HepG2 (cell line): ENCODE data around the gene PAN2. TPM values are rescaled to one million over a fixed set of nuclear protein-coding genes. Genes with fewer than 3 reads are reported as not detected.
"Not testable (repeated sequence)": the region's sequence is repeated elsewhere in the genome, so short reads cannot be mapped to it uniquely, and the experiment has no call there.

Experiments used
- ATAC-seq: fragments of 200-7000 bp; cut with Tn5 transposase; 3 replicates; pipeline ENCODE4 v1.9.1; 2020; ENCODE audit warnings: mild to moderate bottlenecking, moderate library complexity
- BruUV-seq: library from RNA; stranded (reverse); fragments of 400-500 nt; replicated peaks from 2 replicates; lab custom pipeline; 2021; lab: Mats Ljungman, UMichigan
- CTCF ChIA-PET: fragments of 300-600 bp; formaldehyde crosslinking; extraction: SDS; loops from one replicate; lab custom pipeline; 2021; ENCODE audit warnings: low total read pairs, inconsistent platforms, low intra/inter-chr PET ratio; lab: Yijun Ruan, JAX
- POLR2A ChIA-PET: fragments of 350-600 bp; sonication (Branson Sonifier 250); formaldehyde crosslinking; loops from one replicate; lab custom pipeline; 2020; ENCODE audit warnings: antibody characterized with exemption, inconsistent platforms; lab: Yijun Ruan, JAX
- DNase-seq: peaks from one replicate; pipeline ENCODE4 v3.0.0-alpha.2; 2015; ENCODE audit warnings: low spot score
- FAIRE-seq: peaks from 3 replicates; lab custom pipeline; 2011; peaks lifted over from hg19 to GRCh38; lab: Jason Lieb, UNC
- H2AFZ ChIP-seq: one replicate; pipeline ENCODE4 v1.6.1; 2011; ENCODE audit warnings: low read length, inconsistent platforms
- H3K27ac ChIP-seq: fragments of 300-600 bp; 3 replicates; pipeline ENCODE4 v1.8.0; 2011; ENCODE audit warnings: mixed run types, mild to moderate bottlenecking, mixed read lengths, low read length, inconsistent platforms; ENCODE audit not compliant: insufficient read depth; ENCODE audit errors: extremely low read length
- H3K27me3 ChIP-seq, 2 experiments: fragments of 200-600 bp in 1 of 2; 2 replicates in 1 of 2; 3 replicates in 1 of 2; pipeline versions ENCODE4 v1.6.0 to v1.8.0; 2011; ENCODE audit warnings: low read length in 2 of 2, mild to moderate bottlenecking in 2 of 2, moderate library complexity in 2 of 2, inconsistent platforms in 1 of 2; ENCODE audit not compliant: insufficient read depth in 2 of 2, control insufficient read depth in 1 of 2
- H3K36me3 ChIP-seq, 2 experiments: fragments of 200-600 bp in 1 of 2; replicated peaks in 1 of 2; 2 replicates in 1 of 2; 3 replicates in 1 of 2; pipeline versions ENCODE4 v1.5.1 to v1.8.0; 2011; ENCODE audit warnings: low read length in 2 of 2, inconsistent platforms in 1 of 2; ENCODE audit not compliant: insufficient read depth in 2 of 2, control insufficient read depth in 1 of 2
- H3K4me1 ChIP-seq: 2 replicates; pipeline ENCODE4 v1.5.1; 2012; ENCODE audit warnings: low read length, inconsistent platforms; ENCODE audit not compliant: insufficient read depth
- H3K4me2 ChIP-seq: 2 replicates; pipeline ENCODE4 v1.6.0; 2011; ENCODE audit warnings: low read depth, low read length, inconsistent platforms
- H3K4me3 ChIP-seq, 3 experiments: fragments of 200-600 bp in 1 of 3; sonication (generic), shearing (Covaris generic) in 1 of 3; replicated peaks in 1 of 3; 2 replicates each; pipeline ENCODE4 v1.5.1; 2011 to 2016; ENCODE audit warnings: low read length in 3 of 3, inconsistent platforms in 2 of 3, low read depth in 2 of 3, mild to moderate bottlenecking in 2 of 3, control low read depth in 1 of 3, mixed read lengths in 1 of 3; ENCODE audit not compliant: insufficient read depth in 1 of 3
- H3K79me2 ChIP-seq: one replicate; pipeline ENCODE4 v1.6.1; 2011; ENCODE audit warnings: low read length, inconsistent platforms; ENCODE audit not compliant: insufficient read depth
- H3K9ac ChIP-seq: 2 replicates; pipeline ENCODE4 v1.6.0; 2011; ENCODE audit warnings: mild to moderate bottlenecking, low read depth, low read length, inconsistent platforms; ENCODE audit not compliant: insufficient read depth
- H3K9me3 ChIP-seq: 2 replicates; pipeline ENCODE4 v1.5.1; 2012; ENCODE audit warnings: mild to moderate bottlenecking, low read length
- H4K20me1 ChIP-seq: 2 replicates; pipeline ENCODE4 v1.6.0; 2011; ENCODE audit warnings: inconsistent platforms, mild to moderate bottlenecking, low read length, moderate library complexity; ENCODE audit not compliant: insufficient read depth
- CEBPB ChIP-seq: IDR thresholded peaks from 2 replicates; pipeline ENCODE4 v1.6.1; 2011; ENCODE audit warnings: low read depth, low read length, improper control_type of control experiment, borderline replicate concordance
- CEBPG ChIP-seq: IDR thresholded peaks from 2 replicates; pipeline ENCODE4 v1.6.1; 2016
- GZF1 ChIP-seq: sonication (generic); formaldehyde crosslinking; IDR thresholded peaks from 2 replicates; pipeline ENCODE4 v1.5.1; 2020; ENCODE audit warnings: mild to moderate bottlenecking, missing genetic modification reagents
- ZNF367 ChIP-seq: sonication (generic); formaldehyde crosslinking; IDR thresholded peaks from 2 replicates; pipeline ENCODE4 v1.4.0; 2020; ENCODE audit warnings: missing genetic modification reagents, borderline replicate concordance
- ZNF770 ChIP-seq: sonication (generic); formaldehyde crosslinking; IDR thresholded peaks from 2 replicates; pipeline ENCODE4 v1.5.0; 2020; ENCODE audit warnings: mild to moderate bottlenecking, missing genetic modification reagents
- ZNF784 ChIP-seq: sonication (generic); formaldehyde crosslinking; IDR thresholded peaks from 2 replicates; pipeline ENCODE4 v1.5.1; 2020; ENCODE audit warnings: missing genetic modification reagents, mild to moderate bottlenecking, borderline replicate concordance
- WGBS: methylation state at CpG from one replicate; pipeline ENCODE4 v1.1.6; 2017; ENCODE audit warnings: low lambda C conversion rate; 5-methylcytosine and 5-hydroxymethylcytosine counted together
- in situ Hi-C: cut with HindIII; loops from 2 replicates; pipeline ENCODE4 v1.10.0; 2017; ENCODE audit warnings: low pct_unique_long_range_greater_than_20kb; ENCODE audit not compliant: extremely low pct_ligation_motif_present
- intact Hi-C: fragments of 100-400 bp; cut with micrococcal nuclease; formaldehyde crosslinking; loops from one replicate; pipeline ENCODE4 v1.10.0; 2022; ENCODE audit not compliant: unreplicated experiment
- polyA plus RNA-seq, 8 experiments: library from polyadenylated mRNA; depleted of rRNA in 3 of 8; stranded (reverse) in 7 of 8; unstranded in 1 of 8; fragments of >200 nt; fragmentation: Illumina TruSeq in 4 of 8; extraction: Trizol in 4 of 8; gene quantifications; 2 replicates each; pipeline versions ENCODE4 v1.2.1 to v1.2.3, GENCODE V29; 2011 to 2016; ENCODE audit warnings: low read depth in 4 of 8, missing spikeins in 1 of 8, mixed read lengths in 1 of 8; ENCODE audit not compliant: insufficient read depth in 1 of 8
- total RNA-seq, 5 experiments: library from RNA; depleted of rRNA; stranded (reverse); fragments of >200 nt; fragmentation: Illumina TruSeq; extraction: Trizol; gene quantifications; 2 replicates each; pipeline ENCODE4 v1.2.3, GENCODE V29; 2016; ENCODE audit warnings: low read depth in 1 of 5

The PAN2 gene
- total and polyA plus RNA-seq, 2 of the 13 experiments (the other 11 are each of a cell fraction or from before 2014, with no cell fraction given) = 27.2 to 61.1 TPM

DNA sequence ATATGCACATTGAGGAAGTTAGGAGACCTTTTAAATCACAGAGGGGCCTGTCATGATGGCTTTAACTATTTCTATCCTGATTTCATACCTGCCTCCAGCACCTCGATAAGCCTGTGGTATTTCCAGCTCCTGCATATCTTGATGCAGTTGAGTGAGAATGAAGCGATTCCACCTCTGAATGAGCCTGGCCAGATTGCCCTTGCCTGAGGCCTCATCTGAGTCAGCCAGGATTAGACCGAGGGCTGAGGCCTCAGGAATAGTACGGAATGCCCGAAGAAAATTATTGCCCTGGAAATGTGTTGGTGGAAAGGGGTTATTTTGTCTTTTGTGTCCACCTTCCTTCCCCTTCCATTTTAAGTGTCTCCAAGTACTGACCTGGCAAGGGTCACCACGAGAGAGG is 9.6 kb downstream of the PAN2 start (continued):
- TF ChIP-seq ZNF784 = no peak
- TF ChIP-seq GZF1 (CRISPR knock-in tag) = no peak
- TF ChIP-seq ZNF367 (CRISPR knock-in tag) = no peak

DNA sequence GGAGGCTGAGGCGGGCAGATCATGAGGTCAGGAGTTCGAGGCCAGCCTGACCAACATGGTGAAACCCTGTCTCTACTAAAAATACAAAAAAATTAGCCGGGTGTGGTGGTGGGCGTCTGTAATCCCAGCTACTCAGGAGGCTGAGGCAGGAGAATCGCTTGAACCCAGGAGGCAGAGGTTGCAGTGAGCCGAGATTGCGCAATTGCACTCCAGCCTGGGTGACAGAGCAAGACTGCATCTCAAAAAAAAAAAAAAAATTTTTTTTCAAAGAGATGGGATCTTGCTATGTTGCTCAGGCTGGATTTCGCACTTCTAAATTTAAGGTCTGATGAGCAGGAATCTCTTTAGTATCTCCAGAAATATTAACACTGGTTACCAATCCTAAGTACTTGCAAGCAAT is 12.2 kb downstream of the PAN2 start:
- DNase-seq, H3K4me3 ChIP-seq, intact Hi-C loops, H3K4me2 ChIP-seq, H3K27ac ChIP-seq, H3K9me3 ChIP-seq, H4K20me1 ChIP-seq, in situ Hi-C loops, FAIRE-seq, CTCF ChIA-PET, ATAC-seq, H2AFZ ChIP-seq, H3K27me3 ChIP-seq, H3K9ac ChIP-seq, H3K79me2 ChIP-seq, BruUV-seq: not testable (repeated sequence)
- TF ChIP-seq CEBPG (CRISPR knock-in tag) = peak; percentile 60
- 0 out of 2 replicates have a peak, but pooled peaks have one; percentile 46 for TF ChIP-seq CEBPB
- peak; percentile 35; the same call in 1 of the 2 replicates for TF ChIP-seq ZNF770
- peaks cover 17 to 52% of the 10 kb centered on the region in 2 experiments; a peak in 4 of 5 replicates for H3K36me3 ChIP-seq
- whole genome bisulfite sequencing = 93% methylated on average over 8 of the region's 8 CpGs
- POLR2A ChIA-PET = interaction anchor here (0.9 kb wide), 1 partner anchor 12 kb away, joined by 4 read pairs; the partner anchor contains the start of gene PAN2
- peaks cover 22% of the 10 kb centered on the region for H3K4me1 ChIP-seq
